Loucy (cell line): Measurements from ENCODE around the gene ADIG.

ENCODE experiments used
- H2AFZ ChIP-seq: fragments of 200-600 bp; sonication (generic); 2 replicates; pipeline ENCODE4 v1.6.0; 2016; ENCODE audit warnings: antibody characterized with exemption, mild to moderate bottlenecking, low read length, moderate library complexity
- H3F3A ChIP-seq: fragments of 200-600 bp; 2 replicates; pipeline ENCODE4 v1.6.0; 2016; ENCODE audit warnings: antibody characterized with exemption, low read depth, mild to moderate bottlenecking
- H3K27me3 ChIP-seq: fragments of 200-600 bp; sonication (generic); 2 replicates; pipeline ENCODE4 v1.6.1; 2014; ENCODE audit warnings: low read length, mild to moderate bottlenecking; ENCODE audit not compliant: insufficient read depth, poor library complexity, severe bottlenecking
- H3K36me3 ChIP-seq: fragments of 200-600 bp; sonication (generic); 2 replicates; pipeline ENCODE4 v1.6.1; 2016; ENCODE audit warnings: low read length; ENCODE audit not compliant: insufficient read depth
- H3K4me1 ChIP-seq: fragments of 200-600 bp; sonication (generic); 2 replicates; pipeline ENCODE4 v1.5.1; 2014; ENCODE audit warnings: low read length, mild to moderate bottlenecking; ENCODE audit not compliant: insufficient read depth, poor library complexity, severe bottlenecking
- H3K4me2 ChIP-seq: fragments of 200-600 bp; sonication (generic); 2 replicates; pipeline ENCODE4 v1.6.0; 2014; ENCODE audit warnings: antibody characterized with exemption, low read length, low read depth, mild to moderate bottlenecking; ENCODE audit not compliant: poor library complexity, severe bottlenecking
- H3K4me3 ChIP-seq: fragments of 200-600 bp; sonication (generic); 2 replicates; pipeline ENCODE4 v1.5.1; 2014; ENCODE audit warnings: low read length, mild to moderate bottlenecking, mixed read lengths; ENCODE audit not compliant: poor library complexity, severe bottlenecking
- H3K79me2 ChIP-seq: fragments of 200-600 bp; sonication (generic); 2 replicates; pipeline ENCODE4 v1.6.1; 2014; ENCODE audit warnings: low read length; ENCODE audit not compliant: insufficient read depth
- H3K9ac ChIP-seq: fragments of 200-600 bp; sonication (generic); 2 replicates; pipeline ENCODE4 v1.6.0; 2014; ENCODE audit warnings: mild to moderate bottlenecking, low read depth, low read length, moderate library complexity; ENCODE audit not compliant: poor library complexity, severe bottlenecking
- H3K9me2 ChIP-seq: fragments of 200-600 bp; sonication (generic); replicated peaks from 2 replicates; pipeline ENCODE4 v1.6.1; 2016; ENCODE audit warnings: low read depth, low read length, mixed read lengths
- H3K9me3 ChIP-seq: fragments of 200-600 bp; sonication (generic); 2 replicates; pipeline ENCODE4 v1.6.1; 2014; ENCODE audit warnings: mild to moderate bottlenecking, antibody characterized with exemption, low read length, low read depth; ENCODE audit not compliant: insufficient read depth
- H4K20me1 ChIP-seq: fragments of 200-600 bp; sonication (generic); 2 replicates; pipeline ENCODE4 v1.6.0; 2014; ENCODE audit warnings: antibody characterized with exemption, low read length, mild to moderate bottlenecking; ENCODE audit not compliant: insufficient read depth, poor library complexity, severe bottlenecking
- CTCF ChIP-seq: fragments of 200-600 bp; sonication (generic); conservative IDR thresholded peaks from 2 replicates; pipeline ENCODE4 v1.5.1; 2014; ENCODE audit warnings: mild to moderate bottlenecking, antibody characterized with exemption, low read length
- EZH2phosphoT487 ChIP-seq: fragments of 200-600 bp; IDR thresholded peaks from 2 replicates; pipeline ENCODE4 v1.6.1; 2018; ENCODE audit warnings: antibody characterized with exemption, mild to moderate bottlenecking, moderate library complexity, borderline replicate concordance

Gene ADIG

GRCh38 chr20:38555395-38555794, 25.6 kb upstream of the ADIG start:
- peaks cover 79% of the 10 kb centered on the region; the same call in 1 of the 2 replicates for H3K36me3 ChIP-seq
- no peaks in the 10 kb centered on the region for H3K9me2 ChIP-seq
- H3K4me2 ChIP-seq = no peak overlapping the region
- no peaks in the 10 kb centered on the region for H3K27me3 ChIP-seq
- no peak overlapping the region for H3K9ac ChIP-seq
- no peaks in the 10 kb centered on the region for H3K9me3 ChIP-seq
- no peaks in the 10 kb centered on the region for H4K20me1 ChIP-seq
- H3K4me3 ChIP-seq = no peak overlapping the region
- no peak overlapping the region for H2AFZ ChIP-seq
- H3K4me1 ChIP-seq = no peaks in the 10 kb centered on the region
- H3F3A ChIP-seq = no peaks in the 10 kb centered on the region
- TF ChIP-seq CTCF = no peak
- TF ChIP-seq EZH2phosphoT487 = no peak
- H3K79me2 ChIP-seq = no peaks in the 10 kb centered on the region

GRCh38 chr20:38557174-38557573, 23.8 kb upstream of the ADIG start:
- H3K9ac ChIP-seq = no peak overlapping the region
- H3K79me2 ChIP-seq = no peaks in the 10 kb centered on the region
- H3K36me3 ChIP-seq = peaks cover 70% of the 10 kb centered on the region; the same call in 1 of the 2 replicates
- TF ChIP-seq CTCF (no peak), EZH2phosphoT487 (no peak)
- no peak overlapping the region for H3K4me2 ChIP-seq
- H3K9me3 ChIP-seq = no peaks in the 10 kb centered on the region
- H2AFZ ChIP-seq = no peak overlapping the region
- H3K4me1 ChIP-seq = no peaks in the 10 kb centered on the region
- H3K9me2 ChIP-seq = no peaks in the 10 kb centered on the region
- H3K27me3 ChIP-seq = no peaks in the 10 kb centered on the region
- no peaks in the 10 kb centered on the region for H4K20me1 ChIP-seq
- no peaks in the 10 kb centered on the region for H3F3A ChIP-seq
- H3K4me3 ChIP-seq = no peak overlapping the region

GRCh38 chr20:38558596-38559360, 22.2 kb upstream of the ADIG start:
- Histone ChIP-seq H3K9me2 (no peaks in the 10 kb centered on the region), H3K36me3 (peaks cover 75% of the 10 kb centered on the region; the same call in 1 of the 2 replicates), H3K4me3 (no peak overlapping the region), H4K20me1 (no peaks in the 10 kb centered on the region), H3K4me1 (no peaks in the 10 kb centered on the region), H3K4me2 (no peak overlapping the region), H3K9me3 (no peaks in the 10 kb centered on the region), H3K79me2 (no peaks in the 10 kb centered on the region), H3K27me3 (no peaks in the 10 kb centered on the region), H2AFZ (no peak overlapping the region), H3K9ac (no peak overlapping the region), H3F3A (no peaks in the 10 kb centered on the region)
- no peak for TF ChIP-seq CTCF
- TF ChIP-seq EZH2phosphoT487 = no peak
